Measurements from ENCODE around the gene INPP5D. TPM values are rescaled to one million over a fixed set of nuclear protein-coding genes. Genes with fewer than 3 reads are reported as not detected.

INPP5D gene
- total RNA-seq, 3 donors from 2014 or later: 8.2 to 14.4 (median 9.1) TPM

GRCh38 chr2:233100192-233100998 lies 40.3 kb downstream of the INPP5D start:
- Histone ChIP-seq H3K4me3 (no peak overlapping the region), H3K4me1 (ENCODE audit: low read depth) (no peaks in the 10 kb centered on the region), H3K9me3 (no peaks in the 10 kb centered on the region), H3K36me3 (ENCODE audit: low read depth) (no peaks in the 10 kb centered on the region)
- ATAC-seq (peak; percentile 79), DNase-seq (no peak)
- TF ChIP-seq, protein P1, sequence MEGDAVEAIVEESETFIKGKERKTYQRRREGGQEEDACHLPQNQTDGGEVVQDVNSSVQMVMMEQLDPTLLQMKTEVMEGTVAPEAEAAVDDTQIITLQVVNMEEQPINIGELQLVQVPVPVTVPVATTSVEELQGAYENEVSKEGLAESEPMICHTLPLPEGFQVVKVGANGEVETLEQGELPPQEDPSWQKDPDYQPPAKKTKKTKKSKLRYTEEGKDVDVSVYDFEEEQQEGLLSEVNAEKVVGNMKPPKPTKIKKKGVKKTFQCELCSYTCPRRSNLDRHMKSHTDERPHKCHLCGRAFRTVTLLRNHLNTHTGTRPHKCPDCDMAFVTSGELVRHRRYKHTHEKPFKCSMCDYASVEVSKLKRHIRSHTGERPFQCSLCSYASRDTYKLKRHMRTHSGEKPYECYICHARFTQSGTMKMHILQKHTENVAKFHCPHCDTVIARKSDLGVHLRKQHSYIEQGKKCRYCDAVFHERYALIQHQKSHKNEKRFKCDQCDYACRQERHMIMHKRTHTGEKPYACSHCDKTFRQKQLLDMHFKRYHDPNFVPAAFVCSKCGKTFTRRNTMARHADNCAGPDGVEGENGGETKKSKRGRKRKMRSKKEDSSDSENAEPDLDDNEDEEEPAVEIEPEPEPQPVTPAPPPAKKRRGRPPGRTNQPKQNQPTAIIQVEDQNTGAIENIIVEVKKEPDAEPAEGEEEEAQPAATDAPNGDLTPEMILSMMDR (IDR thresholded peaks at IDR 0.05): no peak
- intact Hi-C loops (cut with DNase I, micrococcal nuclease): no loop called here

DNA sequence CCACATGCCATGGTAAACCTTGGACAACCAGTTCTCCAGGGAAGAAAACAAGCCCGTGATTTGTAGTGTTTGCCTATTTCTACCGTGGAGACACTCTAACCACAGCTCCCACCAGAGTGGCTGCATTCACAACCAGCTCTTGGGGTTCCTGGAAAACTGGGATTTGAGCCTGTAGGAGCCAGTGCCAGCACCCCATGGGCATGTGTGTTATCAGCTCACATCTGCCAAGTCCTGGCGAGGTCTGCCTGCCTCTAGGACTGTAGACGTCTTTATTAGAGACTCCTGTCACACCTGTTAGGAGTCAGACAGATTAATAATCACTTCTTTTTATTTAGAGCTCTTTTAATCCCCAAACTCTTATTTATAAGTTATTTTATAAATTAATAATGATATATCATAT lies 41.0 kb downstream of the INPP5D start:
- DNase-seq: no peak
- TF ChIP-seq, protein P1 (IDR thresholded peaks at IDR 0.05): no peak
- no peaks in the 10 kb centered on the region for H3K36me3 ChIP-seq (ENCODE audit: low read depth)
- ATAC-seq: no peak
- no peaks in the 10 kb centered on the region for H3K9me3 ChIP-seq
- H3K4me3 ChIP-seq: no peak overlapping the region
- H3K4me1 ChIP-seq (ENCODE audit: low read depth): no peaks in the 10 kb centered on the region
- intact Hi-C loops (cut with DNase I, micrococcal nuclease): no loop called here

- H3K9me3 ChIP-seq: no peaks in the 10 kb centered on the region
- H3K4me3 ChIP-seq: no peak overlapping the region
- H3K36me3 ChIP-seq (ENCODE audit: low read depth): no peaks in the 10 kb centered on the region
- peak in 1 of 3 donors; percentile 27 for DNase-seq
- no peaks in the 10 kb centered on the region for H3K4me1 ChIP-seq (ENCODE audit: low read depth)
- ATAC-seq: no peak
- TF ChIP-seq, protein P1 (IDR thresholded peaks at IDR 0.05): no peak
- intact Hi-C loops (cut with DNase I, micrococcal nuclease): no loop called here
These were observed 41.7 kb downstream of the INPP5D start for GRCh38 chr2:233101816-233102215.

DNA sequence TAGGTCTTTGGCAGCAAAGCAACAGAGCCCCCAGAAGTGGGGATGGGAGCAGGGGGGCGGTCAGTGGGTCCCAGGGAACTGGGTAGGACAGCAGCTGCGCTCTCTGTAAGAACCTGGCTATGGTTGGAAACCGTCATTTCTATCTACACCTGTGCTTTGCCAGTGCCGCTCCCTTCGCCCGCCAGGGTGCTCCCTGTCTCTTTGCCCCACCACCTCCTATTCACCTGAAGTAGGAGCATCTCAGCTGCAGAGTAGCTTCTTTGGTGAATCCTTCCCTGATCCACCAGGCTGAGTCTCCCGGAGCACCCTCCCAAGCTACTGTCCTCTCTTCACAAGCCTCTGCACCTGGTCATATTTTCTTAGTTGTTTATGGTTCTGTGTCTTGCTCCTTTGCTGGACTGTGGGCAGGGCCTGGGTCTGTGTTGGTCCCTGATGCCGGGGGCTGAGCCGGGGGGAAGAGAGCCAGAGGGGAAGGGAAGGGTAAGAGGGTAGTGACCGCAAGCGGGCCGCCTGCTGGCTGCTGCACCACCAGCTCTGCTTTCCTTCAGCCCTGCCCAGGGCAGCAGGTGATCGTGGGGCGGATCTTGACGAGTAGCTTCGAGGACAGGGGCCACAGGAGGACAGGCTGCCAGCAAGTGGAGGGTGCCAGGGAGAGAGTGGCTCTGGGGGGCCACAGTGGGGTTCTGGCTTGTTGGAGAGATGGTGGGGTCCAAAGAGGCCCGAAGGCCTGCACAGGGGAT lies 45.2 kb downstream of the INPP5D start:
- DNase-seq (no peak), ATAC-seq (no peak)
- H3K36me3 ChIP-seq (ENCODE audit: low read depth): no peaks in the 10 kb centered on the region
- H3K4me1 ChIP-seq (ENCODE audit: low read depth): peaks cover 2% of the 10 kb centered on the region
- H3K4me3 ChIP-seq: no peak overlapping the region
- no peaks in the 10 kb centered on the region for H3K9me3 ChIP-seq
- intact Hi-C loops (cut with DNase I, micrococcal nuclease): no loop called here
- TF ChIP-seq, protein P1 (IDR thresholded peaks at IDR 0.05): no peak

DNA sequence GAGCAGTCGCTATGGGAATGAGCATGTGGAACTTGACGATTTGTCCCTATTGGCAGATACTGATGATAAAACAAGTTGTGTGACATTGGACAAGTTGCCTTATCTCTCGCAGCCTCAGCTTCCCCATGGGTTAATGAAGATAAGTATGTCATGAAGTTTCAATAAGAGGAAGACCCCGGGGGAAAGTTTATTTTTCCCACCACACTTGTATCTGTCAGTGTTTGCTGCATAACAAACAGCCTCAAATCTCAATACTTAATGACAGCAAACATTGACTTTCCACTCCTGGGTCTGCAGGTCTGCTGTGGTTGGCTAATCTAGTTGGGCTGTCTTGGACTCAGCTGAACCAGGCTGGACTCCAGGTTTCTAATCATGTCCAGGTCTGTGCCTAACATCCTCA lies 45.8 kb downstream of the INPP5D start:
- H3K36me3 ChIP-seq (ENCODE audit: low read depth): no peaks in the 10 kb centered on the region
- no peak overlapping the region for H3K4me3 ChIP-seq
- TF ChIP-seq, protein P1 (IDR thresholded peaks at IDR 0.05): no peak
- intact Hi-C loops (cut with DNase I, micrococcal nuclease): no loop called here
- DNase-seq (no peak), ATAC-seq (no peak)
- peaks cover 2% of the 10 kb centered on the region for H3K4me1 ChIP-seq (ENCODE audit: low read depth)
- no peaks in the 10 kb centered on the region for H3K9me3 ChIP-seq
